SK-N-SH (cell line): ENCODE data around the gene MTFMT. TPM values are rescaled to one million over a fixed set of nuclear protein-coding genes. Genes with fewer than 3 reads are reported as not detected.

Source experiments
- CTCF ChIA-PET: fragments of 300-600, 350-600 bp; formaldehyde crosslinking; extraction: SDS; loops from one replicate; lab custom pipeline; 2021; lab: Yijun Ruan, JAX
- POLR2A ChIA-PET: fragments of 350-600 bp; sonication (Branson Sonifier 250); formaldehyde crosslinking; extraction: SDS; loops from one replicate; lab custom pipeline; 2020; ENCODE audit warnings: antibody characterized with exemption, inconsistent platforms; lab: Yijun Ruan, JAX
- DNase-seq: peaks from one replicate; pipeline ENCODE4 v3.0.0; 2012
- H2AFZ ChIP-seq: fragments of 200-600 bp; sonication (generic); 2 replicates; pipeline ENCODE4 v1.8.1; 2016; ENCODE audit warnings: antibody characterized with exemption, mild to moderate bottlenecking, low read depth
- H3F3A ChIP-seq: fragments of 200-600 bp; sonication (generic); replicated peaks from 2 replicates; pipeline ENCODE3; 2016; ENCODE audit warnings: antibody characterized with exemption, mild to moderate bottlenecking; ENCODE audit not compliant: insufficient read depth
- H3K27ac ChIP-seq, 2 experiments: fragments of 200-500 bp in 1 of 2; fragments of 200-600 bp in 1 of 2; sonication (Bioruptor generic) in 1 of 2; sonication (generic), shearing (Covaris generic) in 1 of 2; 2 replicates each; pipeline versions ENCODE4 v1.5.1 to v1.6.1; 2014 to 2016; ENCODE audit warnings: low read depth in 2 of 2, inconsistent platforms in 1 of 2, low read length in 1 of 2, mild to moderate bottlenecking in 1 of 2, mixed read lengths in 1 of 2
- H3K27me3 ChIP-seq: fragments of 200-600 bp; sonication (generic), shearing (Covaris generic); 2 replicates; pipeline ENCODE4 v1.6.1; 2016; ENCODE audit warnings: mixed run types; ENCODE audit not compliant: insufficient read depth
- H3K36me3 ChIP-seq, 2 experiments: fragments of 200-500 bp in 1 of 2; fragments of 200-600 bp in 1 of 2; sonication (Bioruptor generic) in 1 of 2; sonication (generic) in 1 of 2; replicated peaks in 1 of 2; 2 replicates each; pipeline versions ENCODE3 to v1.5.1; 2014 to 2016; ENCODE audit warnings: low read length in 1 of 2, mild to moderate bottlenecking in 1 of 2; ENCODE audit not compliant: insufficient read depth in 2 of 2, control insufficient read depth in 1 of 2
- H3K4me1 ChIP-seq, 2 experiments: fragments of 200-500 bp in 1 of 2; fragments of 200-600 bp in 1 of 2; sonication (Bioruptor generic) in 1 of 2; sonication (generic), shearing (Covaris generic) in 1 of 2; 2 replicates each; pipeline versions ENCODE4 v1.5.1 to v1.6.1; 2014 to 2016; ENCODE audit warnings: low read depth in 1 of 2, low read length in 1 of 2, mixed run types in 1 of 2; ENCODE audit not compliant: insufficient read depth in 2 of 2, control insufficient read depth in 1 of 2
- H3K4me2 ChIP-seq: fragments of 200-600 bp; sonication (generic), shearing (Covaris generic); 2 replicates; pipeline ENCODE4 v1.6.1; 2017; ENCODE audit warnings: mixed run types
- H3K4me3 ChIP-seq, 2 experiments: fragments of 200-500 bp in 1 of 2; fragments of 200-600 bp in 1 of 2; sonication (Bioruptor generic) in 1 of 2; sonication (generic), shearing (Covaris generic) in 1 of 2; 2 replicates each; pipeline versions ENCODE4 v1.5.1 to v1.8.1; 2014 to 2016; ENCODE audit warnings: low read depth in 2 of 2, inconsistent platforms in 1 of 2, low read length in 1 of 2, mild to moderate bottlenecking in 1 of 2, mixed read lengths in 1 of 2, moderate library complexity in 1 of 2
- H3K79me2 ChIP-seq: fragments of 200-600 bp; sonication (generic); 2 replicates; pipeline ENCODE4 v1.8.1; 2017; ENCODE audit warnings: mild to moderate bottlenecking; ENCODE audit not compliant: insufficient read depth
- H3K9ac ChIP-seq: fragments of 200-600 bp; sonication (generic); 2 replicates; pipeline ENCODE4 v1.6.1; 2017; ENCODE audit warnings: mixed run types
- H3K9me2 ChIP-seq: fragments of 200-600 bp; sonication (generic); 2 replicates; pipeline ENCODE4 v1.6.1; 2017; ENCODE audit warnings: mixed run types
- H3K9me3 ChIP-seq: fragments of 200-600 bp; sonication (generic); 2 replicates; pipeline ENCODE4 v1.6.1; 2017; ENCODE audit warnings: mixed run types, mild to moderate bottlenecking, moderate library complexity
- H4K20me1 ChIP-seq: fragments of 200-600 bp; sonication (generic); 2 replicates; pipeline ENCODE4 v1.6.1; 2017; ENCODE audit warnings: mild to moderate bottlenecking, mixed run types; ENCODE audit not compliant: insufficient read depth
- CHD2 ChIP-seq: fragments of 150-350 bp; IDR thresholded peaks from 2 replicates; pipeline ENCODE4 v1.6.1; 2018; ENCODE audit warnings: low read length; ENCODE audit not compliant: partially characterized antibody
- CTCF ChIP-seq: fragments of 200-600 bp; sonication (generic); IDR thresholded peaks from 2 replicates; pipeline ENCODE4 v1.6.1; 2017; ENCODE audit warnings: antibody characterized with exemption, mild to moderate bottlenecking, moderate library complexity
- ELF1 ChIP-seq: IDR thresholded peaks from 2 replicates; pipeline ENCODE4 v1.4.0; 2012
- EP300 ChIP-seq, 2 experiments: IDR thresholded peaks; 2 replicates each; pipeline versions ENCODE4 v1.4.0 to v1.6.1; 2012; ENCODE audit warnings: borderline replicate concordance in 1 of 2, low read depth in 1 of 2, low read length in 1 of 2
- EZH2phosphoT487 ChIP-seq: fragments of 200-600 bp; sonication (generic); IDR thresholded peaks from 2 replicates; pipeline ENCODE4 v1.6.1; 2017; ENCODE audit warnings: low read depth, mixed run types, mild to moderate bottlenecking, antibody characterized with exemption, moderate library complexity, borderline replicate concordance
- FOXJ3 ChIP-seq: sonication (generic); formaldehyde crosslinking; IDR thresholded peaks from 2 replicates; pipeline ENCODE4 v1.5.1; 2020; ENCODE audit warnings: mild to moderate bottlenecking, missing genetic modification reagents
- FOXM1 ChIP-seq: IDR thresholded peaks from 2 replicates; pipeline ENCODE4 v1.4.0; 2012; ENCODE audit warnings: low read depth, mild to moderate bottlenecking
- GATA2 ChIP-seq: sonication (generic); formaldehyde crosslinking; IDR thresholded peaks from 2 replicates; pipeline ENCODE4 v1.5.0; 2020; ENCODE audit warnings: mild to moderate bottlenecking, missing genetic modification reagents
- JUND ChIP-seq: IDR thresholded peaks from 2 replicates; pipeline ENCODE4 v1.4.0; 2012
- MEF2A ChIP-seq: IDR thresholded peaks from 2 replicates; pipeline ENCODE4 v1.4.0; 2012; ENCODE audit warnings: low read depth, borderline replicate concordance
- NFIC ChIP-seq: IDR thresholded peaks from 2 replicates; pipeline ENCODE4 v1.4.0; 2012; ENCODE audit warnings: borderline replicate concordance
- NRF1 ChIP-seq: IDR thresholded peaks from 2 replicates; pipeline ENCODE4 v1.6.1; 2012; ENCODE audit warnings: low read depth, mild to moderate bottlenecking, low read length
- POLR2AphosphoS5 ChIP-seq: IDR thresholded peaks from 2 replicates; pipeline ENCODE4 v1.6.1; 2012; ENCODE audit warnings: low read depth, low read length
- REST ChIP-seq: IDR thresholded peaks from 2 replicates; pipeline ENCODE4 v1.6.1; 2012; ENCODE audit warnings: mild to moderate bottlenecking, low read depth, low read length, moderate library complexity
- SMC3 ChIP-seq: IDR thresholded peaks from 2 replicates; pipeline ENCODE4 v1.6.1; 2012; ENCODE audit warnings: low read depth, low read length, improper control_type of control experiment
- TAF1 ChIP-seq: IDR thresholded peaks from 2 replicates; pipeline ENCODE4 v1.6.1; 2012; ENCODE audit warnings: low read depth, mild to moderate bottlenecking, low read length, moderate library complexity, borderline replicate concordance
- USF1 ChIP-seq: IDR thresholded peaks from 2 replicates; pipeline ENCODE4 v1.4.0; 2012; ENCODE audit warnings: low read depth, borderline replicate concordance
- YY1 ChIP-seq: IDR thresholded peaks from 2 replicates; pipeline ENCODE4 v1.4.0; 2012; ENCODE audit warnings: low read depth, mild to moderate bottlenecking
- WGBS: methylation state at CpG from one replicate; pipeline ENCODE4 v1.1.6; 2017; ENCODE audit warnings: low lambda C conversion rate; 5-methylcytosine and 5-hydroxymethylcytosine counted together
- polyA plus RNA-seq, 3 experiments: library from polyadenylated mRNA; depleted of rRNA; stranded (reverse); fragments of >200 nt; gene quantifications; 2 replicates each; pipeline ENCODE4 v1.2.3, GENCODE V29; 2012

MTFMT gene
- polyA plus RNA-seq, 1 of the 3 experiments (the other 2 are of a cell fraction), result 12.1 TPM

- Histone ChIP-seq H3K36me3 (no peaks in the 10 kb centered on the region), H3K27ac (no peak overlapping the region)
These were observed 20.8 kb upstream of the MTFMT start for GRCh38 chr15:65050270-65050669.

More at GRCh38 chr15:65050270-65050669, 20.8 kb upstream of the MTFMT start:
- Histone ChIP-seq H3K9me3 (no peaks in the 10 kb centered on the region), H4K20me1 (no peaks in the 10 kb centered on the region), H3K9me2 (no peaks in the 10 kb centered on the region), H3K9ac (no peak overlapping the region), H3K79me2 (no peaks in the 10 kb centered on the region), H3K4me2 (no peak overlapping the region), H3K27me3 (no peaks in the 10 kb centered on the region), H3F3A (no peaks in the 10 kb centered on the region), H3K4me3 (no peak overlapping the region), H3K4me1 (peaks cover 0 to 12% of the 10 kb centered on the region in 2 experiments; a peak in 1 of 4 replicates), H2AFZ (no peak overlapping the region)
- TF ChIP-seq REST (no peak), JUND (no peak), GATA2 (CRISPR knock-in tag) (no peak), USF1 (no peak), SMC3 (no peak), CTCF (no peak), EZH2phosphoT487 (no peak), NRF1 (no peak), POLR2AphosphoS5 (no peak), NFIC (no peak), TAF1 (no peak), YY1 (no peak), CHD2 (no peak), FOXM1 (no peak), EP300 (IDR thresholded peaks at IDR 0.05; ENCODE audit: borderline replicate concordance in 1 of 2, low read depth in 1 of 2, low read length in 1 of 2) (no peak), MEF2A (no peak), FOXJ3 (CRISPR knock-in tag) (no peak), ELF1 (no peak)
- ChIA-PET POLR2A (no interaction called here), CTCF (interaction anchor here (1.0 to 9.3 kb wide), 6 partner anchors 15 to 322 kb away, joined by 3 to 109 read pairs (median 46); partner anchors contain the start of gene RASL12)
- WGBS, result 81% methylated on average over 4 of the region's 4 CpGs
- DNase-seq, result no peak
